PC-9 (cell line): ENCODE results near the gene HPCAL1. TPM values are rescaled to one million over a fixed set of nuclear protein-coding genes. Genes with fewer than 3 reads are reported as not detected.
A peak's percentile ranks its signal among the peaks of the same experiment; 100 is the strongest.

Experiments used
- BruUV-seq: library from RNA; stranded (reverse); fragments of 400-500 nt; replicated peaks from 2 replicates; lab custom pipeline; 2021; lab: Mats Ljungman, UMichigan
- CTCF ChIA-PET: fragments of 300-600 bp; sonication (Branson Sonifier 250); formaldehyde crosslinking; loops from one replicate; lab custom pipeline; 2022; ENCODE audit warnings: antibody characterized with exemption; lab: Charles Lee
- POLR2A ChIA-PET: fragments of 300-600 bp; sonication (Branson Sonifier 250); formaldehyde crosslinking; loops from one replicate; lab custom pipeline; 2022; ENCODE audit warnings: antibody characterized with exemption; ENCODE audit not compliant: unreplicated experiment; lab: Charles Lee
- DNase-seq, 2 experiments: peaks; one replicate each; pipeline versions ENCODE4 v3.0.0 to v3.0.0-alpha.2; 2015 to 2022; ENCODE audit warnings: mixed read lengths in 1 of 2
- H2AFZ ChIP-seq: fragments of 200-600 bp; sonication (generic); 2 replicates; pipeline ENCODE4 v1.8.1; 2017; ENCODE audit warnings: antibody characterized with exemption
- H3F3A ChIP-seq: fragments of 200-600 bp; sonication (generic); 2 replicates; pipeline ENCODE4 v1.8.1; 2017; ENCODE audit warnings: antibody characterized with exemption, mild to moderate bottlenecking, low read depth; ENCODE audit not compliant: insufficient read depth
- H3K27ac ChIP-seq: fragments of 200-600 bp; sonication (generic); 2 replicates; pipeline ENCODE4 v1.6.1; 2016; ENCODE audit warnings: mixed run types
- H3K27me3 ChIP-seq: fragments of 200-600 bp; sonication (generic); 2 replicates; pipeline ENCODE4 v1.6.1; 2016; ENCODE audit warnings: low read depth, mixed run types; ENCODE audit not compliant: insufficient read depth
- H3K36me3 ChIP-seq: fragments of 200-600 bp; sonication (generic); 2 replicates; pipeline ENCODE4 v1.6.1; 2016; ENCODE audit warnings: low read depth, mixed run types
- H3K4me1 ChIP-seq: fragments of 200-600 bp; sonication (generic); replicated peaks from 2 replicates; pipeline ENCODE4 v1.6.1; 2016; ENCODE audit warnings: mixed run types; ENCODE audit not compliant: insufficient read depth
- H3K4me2 ChIP-seq: fragments of 200-600 bp; sonication (generic); 2 replicates; pipeline ENCODE4 v1.6.1; 2017; ENCODE audit warnings: mixed run types
- H3K4me3 ChIP-seq: fragments of 200-600 bp; sonication (generic); 2 replicates; pipeline ENCODE4 v1.6.1; 2016; ENCODE audit warnings: mixed run types
- H3K79me2 ChIP-seq: fragments of 200-600 bp; sonication (generic); 2 replicates; pipeline ENCODE4 v1.6.1; 2017; ENCODE audit warnings: low read depth, mixed run types
- H3K9me2 ChIP-seq: fragments of 200-600 bp; sonication (generic); 2 replicates; pipeline ENCODE4 v1.8.1; 2017; ENCODE audit warnings: mild to moderate bottlenecking; ENCODE audit not compliant: insufficient read depth
- H3K9me3 ChIP-seq: fragments of 200-600 bp; sonication (generic); 2 replicates; pipeline ENCODE4 v1.8.1; 2016; ENCODE audit warnings: low read depth; ENCODE audit not compliant: insufficient read depth
- H4K20me1 ChIP-seq: fragments of 200-600 bp; sonication (generic); 2 replicates; pipeline ENCODE4 v1.8.1; 2017; ENCODE audit not compliant: insufficient read depth
- CTCF ChIP-seq: fragments of 200-600 bp; sonication (generic); conservative IDR thresholded peaks from 2 replicates; pipeline ENCODE4 v1.6.1; 2017; ENCODE audit warnings: mixed run types, antibody characterized with exemption, mild to moderate bottlenecking, moderate library complexity
- EZH2 ChIP-seq: fragments of 200-600 bp; sonication (generic); IDR thresholded peaks from 2 replicates; pipeline ENCODE4 v1.8.0; 2017; ENCODE audit warnings: antibody characterized with exemption, low read depth
- intact Hi-C: fragments of 100-400 bp; cut with micrococcal nuclease; formaldehyde crosslinking; loops from one replicate; pipeline ENCODE4 v1.10.0; 2022; ENCODE audit not compliant: unreplicated experiment
- total RNA-seq: library from RNA; stranded (reverse); gene quantifications from 2 replicates; pipeline ENCODE4 v1.2.3, GENCODE V29; 2021

HPCAL1 gene
- total RNA-seq, 1 experiment from 2014 or later: 105 TPM

DNA sequence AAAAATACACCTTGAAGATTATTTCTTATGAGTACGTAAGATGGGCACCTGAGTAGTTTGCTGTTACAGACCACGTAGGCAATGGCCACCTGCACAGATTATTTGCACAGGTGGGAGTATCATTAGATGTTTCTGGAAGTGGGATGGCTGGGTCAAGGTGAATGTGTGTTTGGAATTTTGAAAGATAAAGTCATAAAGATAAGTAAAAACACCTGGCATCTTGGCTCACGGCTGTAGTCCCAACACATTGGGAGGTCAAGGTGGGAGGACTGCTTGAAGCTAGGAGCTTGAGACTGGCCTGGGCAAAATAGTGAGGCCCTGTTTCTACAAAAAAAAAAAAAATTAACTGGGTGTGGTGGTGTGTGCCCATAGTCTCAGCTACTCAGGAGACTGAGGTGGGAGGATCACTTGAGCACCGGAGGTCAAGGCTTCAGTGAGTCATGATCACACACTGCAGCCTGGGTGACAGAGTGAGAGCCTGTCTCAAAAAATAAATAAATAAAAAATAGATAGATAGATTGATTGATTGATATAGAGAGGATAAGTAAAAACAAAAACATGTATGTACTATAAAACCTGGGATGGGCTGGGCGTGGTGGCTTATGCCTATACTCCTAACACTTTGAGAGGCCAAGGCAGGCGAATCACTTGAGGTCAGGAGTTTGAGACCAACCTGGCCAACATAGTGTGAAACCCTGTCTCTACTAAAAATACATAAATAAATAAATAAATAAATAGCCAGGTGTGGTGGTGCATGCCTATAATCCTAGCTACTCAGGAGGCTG is 115.0 kb downstream of the HPCAL1 start:
- Histone ChIP-seq H3K9me2 (no peaks in the 10 kb centered on the region), H4K20me1 (peaks cover 14% of the 10 kb centered on the region), H3K27me3 (no peaks in the 10 kb centered on the region), H3K4me2 (no peak overlapping the region), H3K36me3 (peaks cover 6% of the 10 kb centered on the region; the same call in 1 of the 2 replicates), H3K79me2 (peaks cover 28% of the 10 kb centered on the region), H2AFZ (no peak overlapping the region), H3K9me3 (no peaks in the 10 kb centered on the region), H3K4me3 (no peak overlapping the region), H3K4me1 (peaks cover 25% of the 10 kb centered on the region), H3F3A (peaks cover 19% of the 10 kb centered on the region), H3K27ac (no peak overlapping the region)
- intact Hi-C loops: no loop called here
- TF ChIP-seq EZH2 (no peak), CTCF (no peak)
- no TSS peak for BruUV-seq
- CTCF ChIA-PET: no interaction called here
- DNase-seq: peak in 1 of 2 experiments; percentile 53
- POLR2A ChIA-PET: no interaction called here

- DNase-seq: no peak
- no peaks in the 10 kb centered on the region for H3K9me3 ChIP-seq
- H3K36me3 ChIP-seq: peaks cover 12% of the 10 kb centered on the region
- H4K20me1 ChIP-seq: peaks cover 15% of the 10 kb centered on the region
- H3F3A ChIP-seq: peaks cover 1% of the 10 kb centered on the region
- BruUV-seq: no TSS peak
- TF ChIP-seq EZH2: no peak
- no peak for TF ChIP-seq CTCF
- no peak overlapping the region for H3K4me3 ChIP-seq
- no peak overlapping the region for H3K27ac ChIP-seq
- peaks cover 9% of the 10 kb centered on the region; the same call in 1 of the 2 replicates for H3K4me1 ChIP-seq
- intact Hi-C loops: no loop called here
- CTCF ChIA-PET: no interaction called here
- no peak overlapping the region for H3K4me2 ChIP-seq
- POLR2A ChIA-PET: no interaction called here
- no peaks in the 10 kb centered on the region for H3K9me2 ChIP-seq
- peaks cover 19% of the 10 kb centered on the region for H3K79me2 ChIP-seq
- H3K27me3 ChIP-seq: no peaks in the 10 kb centered on the region
- no peak overlapping the region for H2AFZ ChIP-seq
Measured at GRCh38 chr2:10419553-10420257, 117.0 kb downstream of the HPCAL1 start.

- Histone ChIP-seq H3K79me2 (no peaks in the 10 kb centered on the region), H3K27ac (no peak overlapping the region), H3K36me3 (peaks cover 18% of the 10 kb centered on the region), H3K9me3 (no peaks in the 10 kb centered on the region), H3F3A (peaks cover 12% of the 10 kb centered on the region; the same call in 1 of the 2 replicates), H3K4me2 (no peak overlapping the region), H3K4me1 (peaks cover 8% of the 10 kb centered on the region; the same call in 1 of the 2 replicates), H3K9me2 (no peaks in the 10 kb centered on the region), H3K4me3 (no peak overlapping the region), H3K27me3 (no peaks in the 10 kb centered on the region), H2AFZ (no peak overlapping the region), H4K20me1 (peaks cover 8% of the 10 kb centered on the region)
- ChIA-PET CTCF (no interaction called here), POLR2A (no interaction called here)
- no peak for TF ChIP-seq CTCF
- no peak for TF ChIP-seq EZH2
- DNase-seq: no peak
- intact Hi-C loops: no loop called here
- BruUV-seq: no TSS peak
Measured at GRCh38 chr2:10422251-10422650, 119.5 kb downstream of the HPCAL1 start.
